ENCODE data around the gene EYS. TPM values are rescaled to one million over a fixed set of nuclear protein-coding genes. Genes with fewer than 3 reads are reported as not detected.

EYS gene
- total and polyA plus RNA-seq, 2 experiments from 2014 or later: 0.04 TPM; not detected in 1

GRCh38 chr6:63714091-63714490 lies 1992.9 kb downstream of the EYS start:
- no peak for TF ChIP-seq EZH2phosphoT487 (IDR thresholded peaks at IDR 0.05; ENCODE audit: insufficient read depth, low read depth)
- no peak for TF ChIP-seq EZH2 (IDR thresholded peaks at IDR 0.05; ENCODE audit: insufficient read depth, poor library complexity, severe bottlenecking)
- Histone ChIP-seq H3K4me2 (ENCODE audit: unreplicated experiment) (no peak overlapping the region), H3K79me2 (ENCODE audit: insufficient read depth) (no peaks in the 10 kb centered on the region), H3K27ac (no peak overlapping the region), H3K4me3 (no peak overlapping the region), H3K9ac (no peak overlapping the region), H3K9me2 (ENCODE audit: insufficient read depth) (no peaks in the 10 kb centered on the region), H3K4me1 (ENCODE audit: insufficient read depth) (no peaks in the 10 kb centered on the region), H3K9me3 (ENCODE audit: low read depth) (no peaks in the 10 kb centered on the region), H3F3A (ENCODE audit: insufficient read depth) (no peaks in the 10 kb centered on the region), H4K20me1 (ENCODE audit: insufficient read depth) (no peaks in the 10 kb centered on the region), H3K36me3 (ENCODE audit: low read depth) (peaks cover 44% of the 10 kb centered on the region), H3K27me3 (replicated peaks; ENCODE audit: insufficient read depth) (no peaks in the 10 kb centered on the region), H2AFZ (no peak overlapping the region)
- in situ Hi-C loops (cut with MboI): no loop called here
- DNase-seq: no peak

GRCh38 chr6:63713332-63713731 lies 1993.7 kb downstream of the EYS start:
- H3K9me2 ChIP-seq (ENCODE audit: insufficient read depth): no peaks in the 10 kb centered on the region
- no peak overlapping the region for H3K27ac ChIP-seq
- TF ChIP-seq EZH2 (IDR thresholded peaks at IDR 0.05; ENCODE audit: insufficient read depth, poor library complexity, severe bottlenecking) (no peak), EZH2phosphoT487 (IDR thresholded peaks at IDR 0.05; ENCODE audit: insufficient read depth, low read depth) (no peak)
- H3F3A ChIP-seq (ENCODE audit: insufficient read depth): no peaks in the 10 kb centered on the region
- H3K79me2 ChIP-seq (ENCODE audit: insufficient read depth): no peaks in the 10 kb centered on the region
- H3K4me2 ChIP-seq (ENCODE audit: unreplicated experiment): no peak overlapping the region
- in situ Hi-C loops (cut with MboI): no loop called here
- no peak overlapping the region for H2AFZ ChIP-seq
- H3K9ac ChIP-seq: no peak overlapping the region
- H3K4me3 ChIP-seq: no peak overlapping the region
- H3K27me3 ChIP-seq (replicated peaks; ENCODE audit: insufficient read depth): no peaks in the 10 kb centered on the region
- no peaks in the 10 kb centered on the region for H3K9me3 ChIP-seq (ENCODE audit: low read depth)
- H4K20me1 ChIP-seq (ENCODE audit: insufficient read depth): no peaks in the 10 kb centered on the region
- H3K36me3 ChIP-seq (ENCODE audit: low read depth): peaks cover 45% of the 10 kb centered on the region
- no peak for DNase-seq
- H3K4me1 ChIP-seq (ENCODE audit: insufficient read depth): no peaks in the 10 kb centered on the region
- 97% methylated on average over 6 of the region's 6 CpGs for WGBS, 2 experiments (ENCODE audit: low coverage in 1 of 2, low lambda C conversion rate in 2 of 2, missing lambda C conversion rate in 2 of 2)

GRCh38 chr6:63709148-63709547 lies 1997.9 kb downstream of the EYS start:
- in situ Hi-C loops (cut with MboI): no loop called here
- Histone ChIP-seq H3K27ac (no peak overlapping the region), H3K36me3 (ENCODE audit: low read depth) (peaks cover 68% of the 10 kb centered on the region), H3K4me2 (ENCODE audit: unreplicated experiment) (no peak overlapping the region), H4K20me1 (ENCODE audit: insufficient read depth) (no peaks in the 10 kb centered on the region), H3K79me2 (ENCODE audit: insufficient read depth) (no peaks in the 10 kb centered on the region), H3K9ac (no peak overlapping the region), H3K4me1 (ENCODE audit: insufficient read depth) (no peaks in the 10 kb centered on the region), H3K9me2 (ENCODE audit: insufficient read depth) (no peaks in the 10 kb centered on the region), H3K27me3 (replicated peaks; ENCODE audit: insufficient read depth) (no peaks in the 10 kb centered on the region), H3K9me3 (ENCODE audit: low read depth) (no peaks in the 10 kb centered on the region), H2AFZ (no peak overlapping the region), H3K4me3 (no peak overlapping the region), H3F3A (ENCODE audit: insufficient read depth) (no peaks in the 10 kb centered on the region)
- no peak for DNase-seq
- TF ChIP-seq EZH2phosphoT487 (IDR thresholded peaks at IDR 0.05; ENCODE audit: insufficient read depth, low read depth) (no peak), EZH2 (IDR thresholded peaks at IDR 0.05; ENCODE audit: insufficient read depth, poor library complexity, severe bottlenecking) (no peak)

GRCh38 chr6:63708631-63709030 lies 1998.4 kb downstream of the EYS start:
- TF ChIP-seq EZH2 (IDR thresholded peaks at IDR 0.05; ENCODE audit: insufficient read depth, poor library complexity, severe bottlenecking) (no peak), EZH2phosphoT487 (IDR thresholded peaks at IDR 0.05; ENCODE audit: insufficient read depth, low read depth) (no peak)
- no peaks in the 10 kb centered on the region for H3F3A ChIP-seq (ENCODE audit: insufficient read depth)
- no peak overlapping the region for H3K27ac ChIP-seq
- no peak overlapping the region for H3K4me3 ChIP-seq
- 70 to 72% methylated on average over 1 of the region's 1 CpG for WGBS, 2 experiments (ENCODE audit: low coverage in 1 of 2, low lambda C conversion rate in 2 of 2, missing lambda C conversion rate in 2 of 2)
- no peaks in the 10 kb centered on the region for H3K79me2 ChIP-seq (ENCODE audit: insufficient read depth)
- no peaks in the 10 kb centered on the region for H3K27me3 ChIP-seq (replicated peaks; ENCODE audit: insufficient read depth)
- H3K4me2 ChIP-seq (ENCODE audit: unreplicated experiment): no peak overlapping the region
- no peaks in the 10 kb centered on the region for H4K20me1 ChIP-seq (ENCODE audit: insufficient read depth)
- H3K36me3 ChIP-seq (ENCODE audit: low read depth): peaks cover 70% of the 10 kb centered on the region
- DNase-seq: no peak
- no peak overlapping the region for H3K9ac ChIP-seq
- in situ Hi-C loops (cut with MboI): no loop called here
- no peaks in the 10 kb centered on the region for H3K9me3 ChIP-seq (ENCODE audit: low read depth)
- no peaks in the 10 kb centered on the region for H3K4me1 ChIP-seq (ENCODE audit: insufficient read depth)
- H2AFZ ChIP-seq: no peak overlapping the region
- no peaks in the 10 kb centered on the region for H3K9me2 ChIP-seq (ENCODE audit: insufficient read depth)

DNA sequence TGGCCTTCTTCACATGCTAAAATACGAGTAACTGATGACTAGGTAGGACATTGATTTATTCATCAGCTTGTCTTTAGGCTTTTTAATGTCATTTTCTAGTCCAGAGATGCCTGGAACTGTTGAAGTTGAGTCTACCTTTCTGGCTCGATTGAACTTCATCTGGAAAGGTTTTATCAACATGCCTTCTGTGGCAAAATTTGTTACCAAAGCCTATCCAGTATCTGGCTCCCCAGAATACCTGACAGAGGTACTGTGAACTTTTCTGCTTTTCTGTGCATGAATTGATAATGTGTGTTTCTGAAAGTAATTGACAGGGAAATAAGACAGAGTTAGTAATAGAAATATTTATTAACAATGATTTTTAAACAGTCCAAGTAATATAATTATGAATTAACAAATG lies 2000.4 kb downstream of the EYS start:
- Histone ChIP-seq H3K27ac (no peak overlapping the region), H3K9me3 (ENCODE audit: low read depth) (no peaks in the 10 kb centered on the region), H3K36me3 (ENCODE audit: low read depth) (peaks cover 74% of the 10 kb centered on the region), H3K4me3 (no peak overlapping the region), H3K9me2 (ENCODE audit: insufficient read depth) (no peaks in the 10 kb centered on the region), H4K20me1 (ENCODE audit: insufficient read depth) (no peaks in the 10 kb centered on the region), H3K4me1 (ENCODE audit: insufficient read depth) (no peaks in the 10 kb centered on the region), H3K27me3 (replicated peaks; ENCODE audit: insufficient read depth) (no peaks in the 10 kb centered on the region), H3K79me2 (ENCODE audit: insufficient read depth) (no peaks in the 10 kb centered on the region), H3K4me2 (ENCODE audit: unreplicated experiment) (no peak overlapping the region), H3F3A (ENCODE audit: insufficient read depth) (no peaks in the 10 kb centered on the region), H2AFZ (no peak overlapping the region), H3K9ac (no peak overlapping the region)
- DNase-seq: no peak
- TF ChIP-seq EZH2phosphoT487 (IDR thresholded peaks at IDR 0.05; ENCODE audit: insufficient read depth, low read depth) (no peak), EZH2 (IDR thresholded peaks at IDR 0.05; ENCODE audit: insufficient read depth, poor library complexity, severe bottlenecking) (no peak)
- in situ Hi-C loops (cut with MboI): no loop called here
- 53 to 54% methylated on average over 2 of the region's 2 CpGs for WGBS, 2 experiments (ENCODE audit: low coverage in 1 of 2, low lambda C conversion rate in 2 of 2, missing lambda C conversion rate in 2 of 2)

Measured in GM23248 (cell line).